PFSK-1 (cell line): ENCODE data around the gene NRXN3.

Experiments used
- SIN3A ChIP-seq: IDR thresholded peaks from 2 replicates; pipeline ENCODE4 v1.6.1; 2012; ENCODE audit warnings: mild to moderate bottlenecking, low read length, moderate library complexity, borderline replicate concordance; ENCODE audit not compliant: insufficient read depth
- TAF1 ChIP-seq: IDR thresholded peaks from 2 replicates; pipeline ENCODE4 v1.6.1; 2012; ENCODE audit warnings: low read length, control low read depth, borderline replicate concordance; ENCODE audit not compliant: insufficient read depth
- TF ChIP-seq, protein P1 (sequence below), 2 experiments: IDR thresholded peaks; 2 replicates each; pipeline versions ENCODE4 v1.6.1 to v1.8.0; 2011 to 2012; ENCODE audit warnings: low read depth in 2 of 2, low read length in 2 of 2, control low read depth in 1 of 2, inconsistent platforms in 1 of 2, mild to moderate bottlenecking in 1 of 2, moderate library complexity in 1 of 2; ENCODE audit not compliant: insufficient read depth in 1 of 2

DNA sequence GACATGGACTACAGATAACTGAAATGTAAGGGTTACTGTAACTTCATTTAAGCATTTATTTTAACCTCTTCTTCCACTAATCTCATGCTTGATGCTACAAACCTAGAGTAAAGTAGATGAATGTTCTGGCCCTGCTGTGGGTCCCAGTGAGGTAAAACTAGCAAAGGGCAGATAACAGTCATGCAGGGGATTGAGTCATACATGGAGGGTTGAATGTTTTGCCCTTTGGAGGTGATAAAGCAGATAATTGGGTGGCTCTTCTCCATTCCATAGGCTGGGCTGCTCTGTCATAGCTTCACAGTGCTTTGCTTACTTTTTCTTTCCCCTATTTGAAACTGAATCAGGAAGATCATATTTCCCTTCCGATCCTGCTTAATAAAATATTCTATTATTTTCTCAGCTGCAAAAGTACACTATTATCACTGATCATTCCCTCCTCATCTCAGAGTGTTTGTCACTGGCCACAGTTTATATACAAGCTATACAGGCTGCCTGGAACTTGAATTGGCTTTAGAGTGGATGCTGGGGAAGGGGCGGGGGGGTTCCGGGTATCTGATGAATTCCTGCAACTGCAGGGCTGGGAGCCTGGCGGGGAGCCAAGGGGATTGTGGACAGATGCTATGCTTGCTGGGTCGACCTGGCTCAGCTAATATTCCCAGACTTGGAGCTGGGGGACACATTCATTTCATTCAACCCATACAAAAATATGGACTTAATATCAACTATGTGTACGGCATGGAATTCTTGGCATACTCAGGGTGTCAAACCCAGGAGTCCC, 235.1 kb downstream of the NRXN3 start:
- TF ChIP-seq TAF1 (no peak), SIN3A (no peak)
- TF ChIP-seq, protein P1, sequence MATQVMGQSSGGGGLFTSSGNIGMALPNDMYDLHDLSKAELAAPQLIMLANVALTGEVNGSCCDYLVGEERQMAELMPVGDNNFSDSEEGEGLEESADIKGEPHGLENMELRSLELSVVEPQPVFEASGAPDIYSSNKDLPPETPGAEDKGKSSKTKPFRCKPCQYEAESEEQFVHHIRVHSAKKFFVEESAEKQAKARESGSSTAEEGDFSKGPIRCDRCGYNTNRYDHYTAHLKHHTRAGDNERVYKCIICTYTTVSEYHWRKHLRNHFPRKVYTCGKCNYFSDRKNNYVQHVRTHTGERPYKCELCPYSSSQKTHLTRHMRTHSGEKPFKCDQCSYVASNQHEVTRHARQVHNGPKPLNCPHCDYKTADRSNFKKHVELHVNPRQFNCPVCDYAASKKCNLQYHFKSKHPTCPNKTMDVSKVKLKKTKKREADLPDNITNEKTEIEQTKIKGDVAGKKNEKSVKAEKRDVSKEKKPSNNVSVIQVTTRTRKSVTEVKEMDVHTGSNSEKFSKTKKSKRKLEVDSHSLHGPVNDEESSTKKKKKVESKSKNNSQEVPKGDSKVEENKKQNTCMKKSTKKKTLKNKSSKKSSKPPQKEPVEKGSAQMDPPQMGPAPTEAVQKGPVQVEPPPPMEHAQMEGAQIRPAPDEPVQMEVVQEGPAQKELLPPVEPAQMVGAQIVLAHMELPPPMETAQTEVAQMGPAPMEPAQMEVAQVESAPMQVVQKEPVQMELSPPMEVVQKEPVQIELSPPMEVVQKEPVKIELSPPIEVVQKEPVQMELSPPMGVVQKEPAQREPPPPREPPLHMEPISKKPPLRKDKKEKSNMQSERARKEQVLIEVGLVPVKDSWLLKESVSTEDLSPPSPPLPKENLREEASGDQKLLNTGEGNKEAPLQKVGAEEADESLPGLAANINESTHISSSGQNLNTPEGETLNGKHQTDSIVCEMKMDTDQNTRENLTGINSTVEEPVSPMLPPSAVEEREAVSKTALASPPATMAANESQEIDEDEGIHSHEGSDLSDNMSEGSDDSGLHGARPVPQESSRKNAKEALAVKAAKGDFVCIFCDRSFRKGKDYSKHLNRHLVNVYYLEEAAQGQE (IDR thresholded peaks at IDR 0.05; ENCODE audit: insufficient read depth in 1 of 2, low read depth in 2 of 2, low read length in 2 of 2), result no peak
